Measurements from ENCODE around the gene BCAP31. TPM values are rescaled to one million over a fixed set of nuclear protein-coding genes. Genes with fewer than 3 reads are reported as not detected.
"Not testable (repeated sequence)": the region's sequence is repeated elsewhere in the genome, so short reads cannot be mapped to it uniquely, and the experiment has no call there.

The BCAP31 gene
- total RNA-seq, 2 experiments from 2014 or later: 140 to 141 TPM

GRCh38 chrX:153696100-153696499, 28.1 kb downstream of the BCAP31 start:
- no peaks in the 10 kb centered on the region for H3K9me3 Mint-ChIP-seq
- no peak for DNase-seq
- H3K4me3 Mint-ChIP-seq: no peak overlapping the region
- POLR2A ChIA-PET: no interaction called here
- peaks cover 1% of the 10 kb centered on the region for H3K36me3 Mint-ChIP-seq
- H3K4me1 Mint-ChIP-seq: no peaks in the 10 kb centered on the region
- no peak for ATAC-seq (ENCODE audit: low read depth)
- H3K27ac Mint-ChIP-seq: no peak overlapping the region
- H3K27me3 Mint-ChIP-seq: no peaks in the 10 kb centered on the region

GRCh38 chrX:153694687-153695270, 29.4 kb downstream of the BCAP31 start:
- no peaks in the 10 kb centered on the region for H3K9me3 Mint-ChIP-seq
- ATAC-seq (ENCODE audit: low read depth): no peak
- peaks cover 1% of the 10 kb centered on the region for H3K36me3 Mint-ChIP-seq
- H3K27me3 Mint-ChIP-seq: no peaks in the 10 kb centered on the region
- H3K4me1 Mint-ChIP-seq: no peaks in the 10 kb centered on the region
- no peak overlapping the region for H3K27ac Mint-ChIP-seq
- POLR2A ChIA-PET: no interaction called here
- no peak for DNase-seq
- no peak overlapping the region for H3K4me3 Mint-ChIP-seq

- H3K9me3 Mint-ChIP-seq; POLR2A ChIA-PET; ATAC-seq (ENCODE audit: low read depth); H3K4me1 Mint-ChIP-seq; H3K36me3 Mint-ChIP-seq; H3K27ac Mint-ChIP-seq; DNase-seq; H3K27me3 Mint-ChIP-seq; H3K4me3 Mint-ChIP-seq: not testable (repeated sequence)
Measured at GRCh38 chrX:153694256-153694655, 29.9 kb downstream of the BCAP31 start.

- Mint-ChIP-seq H3K36me3 (peaks cover 1% of the 10 kb centered on the region), H3K4me1 (no peaks in the 10 kb centered on the region), H3K27me3 (no peaks in the 10 kb centered on the region), H3K9me3 (no peaks in the 10 kb centered on the region), H3K4me3 (no peak overlapping the region), H3K27ac (no peak overlapping the region)
- POLR2A ChIA-PET: no interaction called here
- DNase-seq (no peak), ATAC-seq (ENCODE audit: low read depth) (no peak)
Measured at GRCh38 chrX:153693216-153694086, 30.7 kb downstream of the BCAP31 start.

- no peaks in the 10 kb centered on the region for H3K4me1 Mint-ChIP-seq
- no peak overlapping the region for H3K4me3 Mint-ChIP-seq
- no peak for ATAC-seq (ENCODE audit: low read depth)
- H3K27ac Mint-ChIP-seq: no peak overlapping the region
- POLR2A ChIA-PET: no interaction called here
- no peak for DNase-seq
- no peaks in the 10 kb centered on the region for H3K27me3 Mint-ChIP-seq
- H3K36me3 Mint-ChIP-seq: peaks cover 1% of the 10 kb centered on the region
- no peaks in the 10 kb centered on the region for H3K9me3 Mint-ChIP-seq
Measured at GRCh38 chrX:153692611-153693156, 31.5 kb downstream of the BCAP31 start.

- Mint-ChIP-seq H3K36me3 (no peaks in the 10 kb centered on the region), H3K9me3 (no peaks in the 10 kb centered on the region), H3K27me3 (peaks cover 2% of the 10 kb centered on the region), H3K27ac (no peak overlapping the region), H3K4me3 (no peak overlapping the region), H3K4me1 (no peaks in the 10 kb centered on the region)
- POLR2A ChIA-PET: no interaction called here
- DNase-seq (no peak), ATAC-seq (ENCODE audit: low read depth) (no peak)
Measured at GRCh38 chrX:153692003-153692402, 32.2 kb downstream of the BCAP31 start.

GRCh38 chrX:153691032-153691827, 33.0 kb downstream of the BCAP31 start:
- H3K4me3 Mint-ChIP-seq; POLR2A ChIA-PET; H3K36me3 Mint-ChIP-seq; H3K4me1 Mint-ChIP-seq; H3K9me3 Mint-ChIP-seq; H3K27ac Mint-ChIP-seq; H3K27me3 Mint-ChIP-seq; DNase-seq; ATAC-seq (ENCODE audit: low read depth): not testable (repeated sequence)

GRCh38 chrX:153690466-153690865, 33.7 kb downstream of the BCAP31 start:
- ATAC-seq (ENCODE audit: low read depth): no peak
- no peak for DNase-seq
- no peak overlapping the region for H3K4me3 Mint-ChIP-seq
- H3K4me1 Mint-ChIP-seq: no peaks in the 10 kb centered on the region
- no peaks in the 10 kb centered on the region for H3K9me3 Mint-ChIP-seq
- POLR2A ChIA-PET: no interaction called here
- no peaks in the 10 kb centered on the region for H3K36me3 Mint-ChIP-seq
- H3K27me3 Mint-ChIP-seq: peaks cover 5% of the 10 kb centered on the region
- no peak overlapping the region for H3K27ac Mint-ChIP-seq

- Mint-ChIP-seq H3K36me3 (no peaks in the 10 kb centered on the region), H3K9me3 (no peaks in the 10 kb centered on the region)
- POLR2A ChIA-PET: no interaction called here
Measured at GRCh38 chrX:153689654-153690465, 34.3 kb downstream of the BCAP31 start.

GRCh38 chrX:153688911-153689590, 35.1 kb downstream of the BCAP31 start:
- DNase-seq (no peak), ATAC-seq (ENCODE audit: low read depth) (no peak)
- no peaks in the 10 kb centered on the region for H3K9me3 Mint-ChIP-seq
- peaks cover 5% of the 10 kb centered on the region for H3K27me3 Mint-ChIP-seq
- H3K27ac Mint-ChIP-seq: no peak overlapping the region
- no peak overlapping the region for H3K4me3 Mint-ChIP-seq
- no peaks in the 10 kb centered on the region for H3K36me3 Mint-ChIP-seq
- POLR2A ChIA-PET: no interaction called here
- H3K4me1 Mint-ChIP-seq: no peaks in the 10 kb centered on the region

More at GRCh38 chrX:153689654-153690465, 34.3 kb downstream of the BCAP31 start:
- Mint-ChIP-seq H3K27ac (no peak overlapping the region), H3K4me1 (no peaks in the 10 kb centered on the region), H3K4me3 (no peak overlapping the region), H3K27me3 (peaks cover 5% of the 10 kb centered on the region)
- DNase-seq (no peak), ATAC-seq (ENCODE audit: low read depth) (no peak)

- no peak for ATAC-seq (ENCODE audit: low read depth)
- H3K27ac Mint-ChIP-seq: no peak overlapping the region
- no peaks in the 10 kb centered on the region for H3K4me1 Mint-ChIP-seq
- H3K9me3 Mint-ChIP-seq: no peaks in the 10 kb centered on the region
- no peak for DNase-seq
- peaks cover 9% of the 10 kb centered on the region for H3K27me3 Mint-ChIP-seq
- no peak overlapping the region for H3K4me3 Mint-ChIP-seq
- POLR2A ChIA-PET: no interaction called here
- no peaks in the 10 kb centered on the region for H3K36me3 Mint-ChIP-seq
Measured at GRCh38 chrX:153688506-153688905, 35.7 kb downstream of the BCAP31 start.

GRCh38 chrX:153688071-153688470, 36.1 kb downstream of the BCAP31 start:
- DNase-seq (no peak), ATAC-seq (ENCODE audit: low read depth) (no peak)
- POLR2A ChIA-PET: no interaction called here
- no peak overlapping the region for H3K27ac Mint-ChIP-seq
- H3K9me3 Mint-ChIP-seq: no peaks in the 10 kb centered on the region
- no peak overlapping the region for H3K4me3 Mint-ChIP-seq
- no peaks in the 10 kb centered on the region for H3K36me3 Mint-ChIP-seq
- H3K27me3 Mint-ChIP-seq: peaks cover 10% of the 10 kb centered on the region
- no peaks in the 10 kb centered on the region for H3K4me1 Mint-ChIP-seq
